ENCODE data around the gene ZDHHC12.

GRCh38 chr9:128714586-128715435 lies 9.1 kb downstream of the ZDHHC12 start:
- TF ChIP-seq SP1 (IDR thresholded peaks at IDR 0.05) (no peak), SP1 (CRISPR knock-in tag; IDR thresholded peaks at IDR 0.05) (no peak), ZNF207 (IDR thresholded peaks at IDR 0.05; ENCODE audit: borderline replicate concordance) (no peak), POLR2A (IDR thresholded peaks at IDR 0.05; ENCODE audit: insufficient read depth in 1 of 2, low read depth in 2 of 2, low read length in 2 of 2) (no peak), FOXP1 (IDR thresholded peaks at IDR 0.05) (no peak), FOXP1 (CRISPR knock-in tag; IDR thresholded peaks at IDR 0.05) (no peak), ARHGAP35 (CRISPR knock-in tag; IDR thresholded peaks at IDR 0.05; ENCODE audit: borderline replicate concordance) (no peak), ZNF777 (CRISPR knock-in tag; IDR thresholded peaks at IDR 0.05) (no peak), BHLHE40 (IDR thresholded peaks at IDR 0.05; ENCODE audit: low read length) (no peak), ZNF329 (CRISPR knock-in tag; IDR thresholded peaks at IDR 0.05; ENCODE audit: low read depth) (no peak)
- TF ChIP-seq, protein P1, sequence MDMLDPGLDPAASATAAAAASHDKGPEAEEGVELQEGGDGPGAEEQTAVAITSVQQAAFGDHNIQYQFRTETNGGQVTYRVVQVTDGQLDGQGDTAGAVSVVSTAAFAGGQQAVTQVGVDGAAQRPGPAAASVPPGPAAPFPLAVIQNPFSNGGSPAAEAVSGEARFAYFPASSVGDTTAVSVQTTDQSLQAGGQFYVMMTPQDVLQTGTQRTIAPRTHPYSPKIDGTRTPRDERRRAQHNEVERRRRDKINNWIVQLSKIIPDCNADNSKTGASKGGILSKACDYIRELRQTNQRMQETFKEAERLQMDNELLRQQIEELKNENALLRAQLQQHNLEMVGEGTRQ (IDR thresholded peaks at IDR 0.05; ENCODE audit: low read depth, low read length), result no peak
- TF ChIP-seq, protein P1 (CRISPR knock-in tag; IDR thresholded peaks at IDR 0.05; ENCODE audit: borderline replicate concordance), result no peak
- TF ChIP-seq, protein P2, sequence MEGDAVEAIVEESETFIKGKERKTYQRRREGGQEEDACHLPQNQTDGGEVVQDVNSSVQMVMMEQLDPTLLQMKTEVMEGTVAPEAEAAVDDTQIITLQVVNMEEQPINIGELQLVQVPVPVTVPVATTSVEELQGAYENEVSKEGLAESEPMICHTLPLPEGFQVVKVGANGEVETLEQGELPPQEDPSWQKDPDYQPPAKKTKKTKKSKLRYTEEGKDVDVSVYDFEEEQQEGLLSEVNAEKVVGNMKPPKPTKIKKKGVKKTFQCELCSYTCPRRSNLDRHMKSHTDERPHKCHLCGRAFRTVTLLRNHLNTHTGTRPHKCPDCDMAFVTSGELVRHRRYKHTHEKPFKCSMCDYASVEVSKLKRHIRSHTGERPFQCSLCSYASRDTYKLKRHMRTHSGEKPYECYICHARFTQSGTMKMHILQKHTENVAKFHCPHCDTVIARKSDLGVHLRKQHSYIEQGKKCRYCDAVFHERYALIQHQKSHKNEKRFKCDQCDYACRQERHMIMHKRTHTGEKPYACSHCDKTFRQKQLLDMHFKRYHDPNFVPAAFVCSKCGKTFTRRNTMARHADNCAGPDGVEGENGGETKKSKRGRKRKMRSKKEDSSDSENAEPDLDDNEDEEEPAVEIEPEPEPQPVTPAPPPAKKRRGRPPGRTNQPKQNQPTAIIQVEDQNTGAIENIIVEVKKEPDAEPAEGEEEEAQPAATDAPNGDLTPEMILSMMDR (CRISPR knock-in tag; IDR thresholded peaks at IDR 0.05), result no peak

Data from HepG2 (cell line).